ENCODE results near the gene MXD3.

The MXD3 gene

DNA sequence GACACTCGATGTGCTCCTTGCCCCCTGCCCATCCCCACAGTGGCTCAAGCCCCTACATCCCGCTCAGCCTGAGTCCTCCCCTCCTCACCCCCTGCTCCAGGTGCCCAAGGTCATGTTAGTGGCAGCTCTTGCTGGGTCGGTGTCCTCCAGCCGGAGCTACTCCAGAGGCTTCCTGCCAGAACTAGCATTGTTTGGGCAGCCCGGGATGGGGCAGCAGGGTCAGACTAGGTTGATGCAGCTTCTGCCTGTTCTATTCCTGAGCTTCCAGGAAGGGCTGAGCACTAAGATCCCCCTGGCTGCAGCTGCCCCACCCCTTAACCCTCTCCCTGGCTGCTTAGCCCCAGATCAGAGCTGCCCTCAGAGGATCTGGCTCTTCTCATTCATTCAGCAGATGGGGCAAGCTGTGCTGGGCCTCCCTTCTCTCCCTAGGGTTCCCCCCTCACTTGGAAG lies 46.7 kb upstream of the MXD3 start:
- peak overlapping the region; percentile 70 for H3K9ac ChIP-seq
- peaks cover 11% of the 10 kb centered on the region for H3K79me2 ChIP-seq (ENCODE audit: insufficient read depth, low read depth)
- H3K27ac ChIP-seq: peak overlapping the region; percentile 64
- TF ChIP-seq, protein P1, sequence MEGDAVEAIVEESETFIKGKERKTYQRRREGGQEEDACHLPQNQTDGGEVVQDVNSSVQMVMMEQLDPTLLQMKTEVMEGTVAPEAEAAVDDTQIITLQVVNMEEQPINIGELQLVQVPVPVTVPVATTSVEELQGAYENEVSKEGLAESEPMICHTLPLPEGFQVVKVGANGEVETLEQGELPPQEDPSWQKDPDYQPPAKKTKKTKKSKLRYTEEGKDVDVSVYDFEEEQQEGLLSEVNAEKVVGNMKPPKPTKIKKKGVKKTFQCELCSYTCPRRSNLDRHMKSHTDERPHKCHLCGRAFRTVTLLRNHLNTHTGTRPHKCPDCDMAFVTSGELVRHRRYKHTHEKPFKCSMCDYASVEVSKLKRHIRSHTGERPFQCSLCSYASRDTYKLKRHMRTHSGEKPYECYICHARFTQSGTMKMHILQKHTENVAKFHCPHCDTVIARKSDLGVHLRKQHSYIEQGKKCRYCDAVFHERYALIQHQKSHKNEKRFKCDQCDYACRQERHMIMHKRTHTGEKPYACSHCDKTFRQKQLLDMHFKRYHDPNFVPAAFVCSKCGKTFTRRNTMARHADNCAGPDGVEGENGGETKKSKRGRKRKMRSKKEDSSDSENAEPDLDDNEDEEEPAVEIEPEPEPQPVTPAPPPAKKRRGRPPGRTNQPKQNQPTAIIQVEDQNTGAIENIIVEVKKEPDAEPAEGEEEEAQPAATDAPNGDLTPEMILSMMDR (conservative IDR thresholded peaks at IDR 0.05; ENCODE audit: low read depth, low read length): no peak
- no peak overlapping the region for H3K4me3 ChIP-seq (IDR thresholded peaks at IDR 0.05; ENCODE audit: insufficient read depth, low read depth, low read length)
- no peaks in the 10 kb centered on the region for H4K20me1 ChIP-seq (ENCODE audit: insufficient read depth)
- H2AFZ ChIP-seq (ENCODE audit: low read depth): no peak overlapping the region
- H3K36me3 ChIP-seq (ENCODE audit: insufficient read depth): no peaks in the 10 kb centered on the region
- peaks cover 40% of the 10 kb centered on the region for H3K4me1 ChIP-seq (ENCODE audit: low read depth, poor library complexity, severe bottlenecking)
- peak overlapping the region; percentile 92 for H3K4me2 ChIP-seq
- H3K27me3 ChIP-seq (ENCODE audit: insufficient read depth, low read depth): no peaks in the 10 kb centered on the region

DNA sequence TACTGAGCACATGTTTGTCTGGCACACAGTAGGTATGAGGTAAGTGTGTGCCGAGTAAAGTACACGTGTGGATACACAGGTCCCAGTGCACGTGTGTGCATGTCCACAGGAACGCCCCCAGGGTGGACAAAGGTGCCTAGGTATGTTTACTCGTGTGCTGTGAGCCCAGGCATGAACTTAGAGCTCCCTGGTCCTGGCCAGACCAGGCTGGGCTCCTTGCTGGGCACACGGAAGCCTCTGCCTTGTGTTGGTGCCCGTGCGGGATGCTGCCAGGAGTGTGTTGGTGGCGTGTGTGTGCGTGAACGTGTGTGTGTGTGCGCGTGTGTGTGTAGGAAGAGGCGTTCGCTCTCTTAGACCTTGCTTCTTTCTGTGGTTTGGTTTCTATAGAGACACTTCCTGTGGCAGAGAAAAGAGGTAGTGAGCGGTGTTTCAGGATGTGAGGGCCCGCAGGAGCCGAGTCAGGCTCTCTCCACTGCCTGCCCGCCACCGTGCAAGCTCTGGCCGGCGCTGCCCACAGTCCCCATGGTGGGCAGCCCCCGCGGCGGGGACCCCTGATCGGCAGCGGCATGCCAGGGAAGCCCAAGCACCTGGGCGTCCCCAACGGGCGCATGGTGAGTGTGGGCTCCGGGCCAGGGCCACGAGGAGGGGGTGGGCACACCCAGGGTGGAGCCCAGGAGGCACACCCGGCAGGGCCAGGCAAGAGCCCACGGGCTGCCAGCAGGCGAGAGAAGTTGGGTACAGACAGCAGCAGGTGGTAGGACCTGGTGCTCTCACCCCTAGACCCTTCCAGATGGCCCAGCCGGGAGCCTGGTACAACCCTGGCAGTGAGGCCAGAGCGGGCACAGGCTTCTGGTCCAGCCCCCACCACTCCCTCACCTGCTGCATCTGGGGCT lies 46.0 kb upstream of the MXD3 start, which contains the start of gene RGS14:
TSS of gene RGS14 (plus strand) at position 466 of the 893 bp plus-strand sequence. CDS start at position 567, 101 bp downstream.
- Histone ChIP-seq H3K4me2 (peak within 1 kb of the TSS; percentile 92), H3K27ac (peak within 1 kb of the TSS; percentile 64), H3K36me3 (ENCODE audit: insufficient read depth) (no peaks in the 10 kb centered on the region), H3K27me3 (ENCODE audit: insufficient read depth, low read depth) (no peaks in the 10 kb centered on the region), H3K9ac (peak within 1 kb of the TSS; percentile 70), H3K79me2 (ENCODE audit: insufficient read depth, low read depth) (peaks cover 11% of the 10 kb centered on the region), H2AFZ (ENCODE audit: low read depth) (peak within 1 kb of the TSS; percentile 64; the same call in 1 of the 2 replicates), H3K4me1 (ENCODE audit: low read depth, poor library complexity, severe bottlenecking) (peaks cover 38% of the 10 kb centered on the region), H4K20me1 (ENCODE audit: insufficient read depth) (no peaks in the 10 kb centered on the region), H3K4me3 (IDR thresholded peaks at IDR 0.05; ENCODE audit: insufficient read depth, low read depth, low read length) (no peak within 1 kb of the TSS)
- TF ChIP-seq, protein P1 (conservative IDR thresholded peaks at IDR 0.05; ENCODE audit: low read depth, low read length): no peak

DNA sequence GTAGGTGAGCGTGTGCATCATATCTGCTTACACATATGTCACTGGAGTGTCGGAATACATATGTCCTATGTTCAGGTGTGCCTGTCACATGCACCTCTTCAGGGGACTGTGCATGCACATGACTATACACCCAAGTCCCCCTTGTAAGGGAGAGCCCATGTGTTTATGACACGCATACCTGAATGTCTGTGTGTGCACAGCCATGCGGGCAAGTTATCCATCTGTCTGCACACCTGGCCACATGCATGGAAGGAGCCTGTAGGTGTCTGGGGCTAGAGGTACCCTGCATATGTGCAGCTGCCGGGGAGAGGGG lies 45.4 kb upstream of the MXD3 start:
- Histone ChIP-seq H4K20me1 (ENCODE audit: insufficient read depth) (no peaks in the 10 kb centered on the region), H3K4me3 (IDR thresholded peaks at IDR 0.05; ENCODE audit: insufficient read depth, low read depth, low read length) (no peak overlapping the region), H3K79me2 (ENCODE audit: insufficient read depth, low read depth) (peaks cover 11% of the 10 kb centered on the region), H3K4me2 (peak overlapping the region; percentile 92), H3K36me3 (ENCODE audit: insufficient read depth) (no peaks in the 10 kb centered on the region), H3K4me1 (ENCODE audit: low read depth, poor library complexity, severe bottlenecking) (peaks cover 33% of the 10 kb centered on the region), H2AFZ (ENCODE audit: low read depth) (peak overlapping the region; percentile 64; the same call in 1 of the 2 replicates), H3K27me3 (ENCODE audit: insufficient read depth, low read depth) (no peaks in the 10 kb centered on the region), H3K9ac (peak overlapping the region; percentile 70; the same call in 1 of the 2 replicates), H3K27ac (peak overlapping the region; percentile 64)
- TF ChIP-seq, protein P1 (conservative IDR thresholded peaks at IDR 0.05; ENCODE audit: low read depth, low read length): no peak

DNA sequence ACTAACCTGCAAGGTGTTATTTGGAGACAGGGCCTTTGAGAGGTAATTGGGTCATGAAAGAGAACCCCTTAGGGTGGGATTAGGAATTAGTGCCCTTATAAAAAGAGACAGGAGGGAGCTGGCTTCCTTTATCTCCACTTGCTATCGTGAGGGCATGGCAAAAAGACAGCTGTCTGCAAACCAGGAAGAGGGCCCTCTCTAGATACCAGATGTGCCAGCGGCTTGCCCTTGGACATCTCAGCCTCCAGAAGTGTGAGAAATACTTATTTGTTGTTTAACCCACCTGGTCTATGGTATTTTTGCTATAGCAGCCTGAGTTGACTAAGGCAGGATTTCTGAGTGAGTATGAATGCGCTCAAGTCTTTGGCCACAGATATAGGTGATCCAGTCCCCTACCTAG lies 45.0 kb upstream of the MXD3 start:
- Histone ChIP-seq H3K79me2 (ENCODE audit: insufficient read depth, low read depth) (peaks cover 11% of the 10 kb centered on the region), H3K4me2 (peak overlapping the region; percentile 92; the same call in 1 of the 2 replicates), H3K27me3 (ENCODE audit: insufficient read depth, low read depth) (no peaks in the 10 kb centered on the region), H4K20me1 (ENCODE audit: insufficient read depth) (no peaks in the 10 kb centered on the region), H3K4me3 (IDR thresholded peaks at IDR 0.05; ENCODE audit: insufficient read depth, low read depth, low read length) (no peak overlapping the region), H2AFZ (ENCODE audit: low read depth) (peak overlapping the region; percentile 64; the same call in 1 of the 2 replicates), H3K9ac (no peak overlapping the region; the same call in 1 of the 2 replicates), H3K27ac (no peak overlapping the region), H3K36me3 (ENCODE audit: insufficient read depth) (no peaks in the 10 kb centered on the region), H3K4me1 (ENCODE audit: low read depth, poor library complexity, severe bottlenecking) (peaks cover 29% of the 10 kb centered on the region)
- TF ChIP-seq, protein P1 (conservative IDR thresholded peaks at IDR 0.05; ENCODE audit: low read depth, low read length): no peak

All from KMS-11 (cell line).